ENCODE results near the gene COL25A1.
"Not testable (repeated sequence)": the region's sequence is repeated elsewhere in the genome, so short reads cannot be mapped to it uniquely, and the experiment has no call there.

The COL25A1 gene

DNA sequence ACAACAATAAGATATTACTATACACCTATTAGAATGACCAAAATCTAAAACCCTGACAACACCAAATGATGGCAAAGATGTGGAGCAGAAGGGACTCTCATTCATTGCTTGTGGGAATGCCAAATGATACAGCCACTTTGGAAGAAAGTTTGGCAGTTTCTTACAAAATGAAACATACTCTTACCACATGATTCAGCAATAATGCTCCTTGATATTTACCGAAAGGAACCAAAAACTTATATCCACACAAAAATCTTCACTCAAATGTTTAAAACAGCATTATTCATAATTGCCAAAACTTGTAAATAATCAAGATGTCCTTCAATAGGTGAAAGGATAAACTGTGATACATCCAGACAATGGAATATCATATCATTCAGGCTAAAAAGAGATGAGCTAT, 180.9 kb downstream of the COL25A1 start:
- no peak for DNase-seq

DNA sequence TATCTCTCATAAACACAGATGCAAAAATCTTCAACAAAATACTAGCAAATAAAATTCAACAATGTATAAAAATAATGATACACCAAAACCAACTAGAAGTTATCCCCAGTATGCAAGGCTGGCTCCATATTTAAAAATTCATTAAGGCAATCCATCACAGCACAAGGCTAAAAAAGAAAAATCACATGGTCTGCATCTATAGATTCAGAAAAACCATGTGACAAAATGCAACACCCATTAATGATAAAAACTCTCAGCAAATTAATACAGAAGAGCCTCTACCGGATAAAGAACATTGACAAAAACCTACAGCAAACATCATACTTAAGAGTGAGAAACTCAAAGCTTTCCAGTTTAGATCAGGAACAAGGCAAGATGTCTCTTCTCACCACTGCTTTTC, 182.6 kb downstream of the COL25A1 start:
- DNase-seq: no peak

GRCh38 chr4:109118635-109119034, 183.8 kb downstream of the COL25A1 start:
- no peak for DNase-seq

- DNase-seq: no peak
These were observed 188.0 kb downstream of the COL25A1 start for GRCh38 chr4:109114501-109114900.

- no peak for DNase-seq
These were observed 188.9 kb downstream of the COL25A1 start for GRCh38 chr4:109113521-109113920.

DNA sequence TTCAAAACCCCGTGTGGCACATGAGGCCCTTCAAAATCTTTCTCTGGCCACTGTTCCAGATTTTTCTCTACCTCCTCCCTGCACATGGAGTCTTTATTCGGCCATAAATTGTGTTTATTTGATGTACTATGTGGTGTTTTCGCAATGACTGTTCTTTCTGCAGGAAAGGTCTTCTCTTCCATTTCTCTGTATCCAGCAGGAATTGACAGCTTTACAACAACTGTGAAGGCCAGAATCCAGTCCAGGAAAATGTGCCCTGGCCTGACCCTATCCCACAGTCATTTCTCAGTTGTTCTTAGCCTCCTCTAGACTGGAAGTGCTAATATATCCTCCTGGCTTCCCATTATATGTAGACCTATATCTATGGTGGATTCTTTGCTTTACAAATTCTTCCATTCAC, 191.4 kb downstream of the COL25A1 start:
- no peak for DNase-seq

DNA sequence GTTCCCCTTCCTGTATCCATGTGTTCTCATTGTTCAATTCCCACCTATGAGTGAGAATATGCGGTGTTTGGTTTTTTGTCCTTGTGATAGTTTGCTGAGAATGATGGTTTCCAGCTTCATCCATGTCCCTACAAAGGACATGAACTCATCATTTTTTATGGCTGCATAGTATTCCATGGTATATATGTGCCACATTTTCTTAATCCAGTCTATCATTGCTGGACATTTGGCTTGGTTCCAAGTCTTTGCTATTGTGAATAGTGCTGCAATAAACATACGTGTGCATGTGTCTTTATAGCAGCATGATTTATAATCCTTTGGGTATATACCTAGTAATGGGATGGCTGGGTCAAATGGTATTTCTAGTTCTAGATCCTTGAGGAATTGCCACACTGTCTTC, 194.2 kb downstream of the COL25A1 start:
- DNase-seq: not testable (repeated sequence)

DNA sequence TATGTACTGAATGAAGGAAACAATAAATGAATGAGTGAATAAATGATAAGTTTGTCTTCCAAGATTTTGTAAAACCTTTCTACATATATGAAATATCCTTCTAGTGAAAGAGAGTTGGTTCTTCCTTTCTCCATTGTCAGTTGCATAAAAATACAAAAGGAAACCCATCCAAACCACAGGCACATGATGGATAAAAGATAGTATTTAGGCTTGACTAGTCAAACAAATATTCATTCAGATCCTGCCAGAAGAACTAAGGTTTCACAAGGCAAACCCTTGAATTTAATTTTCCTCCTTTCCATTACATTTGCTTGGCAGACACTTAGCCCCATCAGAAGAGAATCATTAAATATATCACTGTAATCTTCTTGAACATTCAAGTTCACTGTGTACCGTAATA, 208.4 kb downstream of the COL25A1 start:
- DNase-seq: no peak

DNA sequence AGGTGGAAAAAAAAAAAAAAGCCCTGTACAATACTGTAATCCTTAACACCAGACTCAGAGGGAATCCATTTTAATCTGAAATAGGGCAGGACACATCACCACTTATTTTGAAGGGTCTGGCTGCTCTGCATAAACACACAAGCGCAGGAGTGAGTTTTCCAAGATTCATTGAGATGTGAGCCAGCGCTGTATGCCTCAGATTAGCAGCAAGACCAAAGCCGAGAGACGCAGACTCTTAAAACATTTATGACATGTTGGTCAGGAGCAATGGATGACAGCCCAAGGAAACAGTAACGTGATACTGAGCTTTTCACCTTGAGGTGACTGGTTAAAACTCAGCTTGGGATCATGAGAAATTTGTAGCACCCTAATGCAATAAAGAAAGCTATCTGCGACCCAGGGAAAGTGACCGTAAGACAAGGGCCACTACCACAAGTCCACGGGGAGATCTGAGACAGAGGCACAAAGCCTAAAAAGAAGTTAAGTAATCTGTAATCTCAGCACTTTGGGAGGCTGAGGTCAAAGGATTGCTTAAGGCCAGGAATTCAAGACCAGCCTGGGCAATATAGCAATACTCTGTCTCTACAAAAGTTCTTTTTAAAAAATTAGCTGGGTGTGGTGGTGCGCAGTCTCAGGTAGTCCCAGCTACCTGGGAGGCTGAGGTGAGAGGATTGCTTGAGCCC, 210.6 kb downstream of the COL25A1 start:
- no peak for DNase-seq

DNA sequence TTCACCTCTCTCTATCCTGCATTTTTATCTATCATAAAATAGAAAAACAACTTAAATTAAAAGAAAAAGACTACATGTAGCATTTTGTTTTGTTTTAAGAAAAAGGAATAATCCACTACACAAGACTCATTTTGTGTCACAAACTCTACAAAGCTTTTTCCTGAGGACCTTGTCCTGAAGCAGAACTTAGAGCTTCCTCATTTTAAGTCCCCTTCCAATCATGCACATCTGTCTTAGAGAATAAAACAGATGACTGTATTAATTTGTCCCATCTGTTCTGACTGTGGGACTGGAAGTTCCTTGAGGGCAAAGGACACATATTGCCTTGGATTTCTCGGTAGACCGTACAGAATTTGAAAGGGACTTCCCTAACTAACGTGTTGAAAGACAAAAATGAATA, 218.5 kb downstream of the COL25A1 start:
- DNase-seq: no peak

- no peak for DNase-seq
These were observed 222.7 kb downstream of the COL25A1 start for GRCh38 chr4:109079731-109080130.

GRCh38 chr4:109079201-109079600, 223.3 kb downstream of the COL25A1 start:
- DNase-seq: no peak

GRCh38 chr4:109078724-109079123, 223.7 kb downstream of the COL25A1 start:
- DNase-seq: no peak

DNA sequence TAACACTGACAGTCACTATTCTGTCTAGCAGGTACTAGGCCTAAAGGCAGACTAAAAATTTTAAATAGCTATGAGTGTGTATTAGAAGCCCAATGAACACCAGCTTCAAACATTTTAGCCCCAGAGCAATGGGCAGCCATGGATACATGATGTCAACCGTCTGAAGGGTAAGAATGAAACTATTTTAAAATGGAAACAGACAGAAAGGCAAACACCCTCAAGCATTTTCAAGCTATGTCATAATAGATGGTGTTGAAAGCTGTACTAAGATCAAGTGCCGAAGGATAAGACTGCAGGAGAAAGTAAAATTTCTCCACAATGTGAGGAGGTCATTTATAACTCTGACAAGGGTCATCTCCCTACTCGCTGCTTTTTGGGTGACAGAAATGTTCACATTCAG, 225.0 kb downstream of the COL25A1 start:
- DNase-seq: no peak

DNA sequence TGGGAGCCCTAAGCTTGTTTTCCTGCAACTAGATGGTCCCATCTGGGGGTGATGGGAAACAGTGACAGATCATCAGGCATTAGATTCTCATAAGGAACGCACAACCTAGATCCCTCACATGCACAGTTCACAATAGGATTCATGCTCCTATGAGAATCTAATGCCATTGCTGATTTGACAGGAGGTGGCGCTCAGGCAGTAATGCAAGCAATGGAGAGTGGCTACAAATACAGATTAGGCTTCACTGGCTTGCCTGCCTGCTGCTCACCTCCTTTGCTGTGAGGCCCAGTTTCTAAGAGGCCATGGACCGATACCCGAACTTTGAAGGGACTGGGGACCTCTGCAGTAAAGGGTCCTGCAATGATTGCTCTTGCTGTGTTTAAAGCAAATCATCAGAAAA, 225.7 kb downstream of the COL25A1 start:
- DNase-seq: not testable (repeated sequence)

- DNase-seq: no peak
These were observed 226.8 kb downstream of the COL25A1 start for GRCh38 chr4:109075621-109076020.

DNA sequence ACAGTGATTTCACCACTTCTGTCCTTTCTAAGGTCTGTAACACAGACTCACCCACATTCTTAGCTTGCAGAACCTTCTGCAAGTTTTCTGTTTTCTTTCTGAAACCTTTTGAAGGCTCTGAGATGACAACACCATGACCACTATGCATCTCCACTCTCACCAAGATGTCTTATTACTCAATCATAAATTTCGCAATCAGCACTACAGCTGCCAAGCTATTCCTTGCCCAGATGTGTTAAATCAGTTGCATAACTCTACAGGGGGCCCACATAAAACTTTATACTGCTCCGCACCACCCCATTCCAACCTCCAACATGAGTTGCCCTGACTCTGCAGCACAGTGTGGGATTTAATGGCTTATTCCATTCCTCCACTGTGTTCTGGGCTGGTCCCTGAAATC, 229.9 kb downstream of the COL25A1 start:
- no peak for DNase-seq

GRCh38 chr4:109070677-109071076, 231.8 kb downstream of the COL25A1 start:
- not testable (repeated sequence) for DNase-seq

GRCh38 chr4:109067508-109068235, 234.8 kb downstream of the COL25A1 start:
- DNase-seq: peak; percentile 51

DNA sequence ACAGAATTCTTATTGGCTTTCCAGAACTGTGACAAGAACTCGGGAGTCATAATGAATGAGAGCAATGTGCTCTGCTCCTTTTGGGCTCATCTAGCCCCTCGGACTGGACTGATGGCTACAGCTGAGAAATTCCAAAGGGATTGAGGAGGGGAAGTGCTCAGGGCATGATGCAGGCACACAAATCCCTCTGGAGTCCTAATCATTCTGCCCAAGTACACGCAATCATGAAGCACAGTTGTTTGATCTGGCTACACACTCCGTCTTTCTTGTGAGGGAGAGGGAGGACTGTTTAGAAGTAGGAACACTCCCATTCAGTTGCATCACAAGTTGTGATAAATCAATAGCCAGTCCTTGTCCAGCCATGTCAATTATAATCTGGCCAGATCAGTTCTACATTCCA, 237.5 kb downstream of the COL25A1 start:
- DNase-seq: no peak

GRCh38 chr4:109053257-109053656, 249.2 kb downstream of the COL25A1 start:
- DNase-seq: no peak

DNA sequence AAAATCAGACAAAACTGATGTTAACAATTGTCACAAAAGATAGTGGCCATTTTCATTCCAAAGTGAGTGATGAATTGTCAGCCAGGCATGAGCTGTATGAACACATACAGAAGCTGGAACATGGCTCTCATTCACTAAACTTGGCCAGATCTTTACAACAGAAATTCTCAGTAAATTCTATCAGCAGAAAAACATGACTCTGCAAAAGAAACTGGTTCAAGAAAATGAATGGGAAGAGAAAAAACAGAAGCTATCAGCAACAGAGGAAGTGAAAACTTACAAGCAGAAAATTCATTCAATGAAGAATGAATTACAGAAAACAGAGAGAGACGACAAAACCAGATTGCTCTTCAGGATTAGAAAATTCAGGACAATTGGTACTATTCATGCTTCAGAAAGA, 249.6 kb downstream of the COL25A1 start:
- DNase-seq: no peak

- no peak for DNase-seq
These were observed 251.4 kb downstream of the COL25A1 start for GRCh38 chr4:109051054-109051453.

- DNase-seq: no peak
These were observed 252.5 kb downstream of the COL25A1 start for GRCh38 chr4:109049926-109050325.

Data from NCI-H524 treated with DMSO at 0.1 percent for 48 hours (cell line).